Tibial nerve (tissue), 3 donors: ENCODE results near the gene PHF5A.

ENCODE experiments used
- POLR2A ChIP-seq, 2 donors: fragments of 450-650 bp; IDR thresholded peaks; one replicate each; pipeline ENCODE4 v1.6.1; 2017; ENCODE audit warnings: antibody characterized with exemption in 2 of 2, mild to moderate bottlenecking in 2 of 2, moderate library complexity in 2 of 2
- TF ChIP-seq, protein P1 (sequence below), 5 experiments: fragments of 200-600 bp in 3 of 5; fragments of 450-650 bp in 2 of 5; sonication (generic) in 3 of 5; IDR thresholded peaks; one replicate each; pipeline ENCODE4 v1.5.1; 2016 to 2019; ENCODE audit warnings: antibody characterized with exemption in 5 of 5, mild to moderate bottlenecking in 3 of 5, moderate library complexity in 2 of 5

GRCh38 chr22:41481925-41482318 is 13.4 kb upstream of the PHF5A start:
- TF ChIP-seq, protein P1, sequence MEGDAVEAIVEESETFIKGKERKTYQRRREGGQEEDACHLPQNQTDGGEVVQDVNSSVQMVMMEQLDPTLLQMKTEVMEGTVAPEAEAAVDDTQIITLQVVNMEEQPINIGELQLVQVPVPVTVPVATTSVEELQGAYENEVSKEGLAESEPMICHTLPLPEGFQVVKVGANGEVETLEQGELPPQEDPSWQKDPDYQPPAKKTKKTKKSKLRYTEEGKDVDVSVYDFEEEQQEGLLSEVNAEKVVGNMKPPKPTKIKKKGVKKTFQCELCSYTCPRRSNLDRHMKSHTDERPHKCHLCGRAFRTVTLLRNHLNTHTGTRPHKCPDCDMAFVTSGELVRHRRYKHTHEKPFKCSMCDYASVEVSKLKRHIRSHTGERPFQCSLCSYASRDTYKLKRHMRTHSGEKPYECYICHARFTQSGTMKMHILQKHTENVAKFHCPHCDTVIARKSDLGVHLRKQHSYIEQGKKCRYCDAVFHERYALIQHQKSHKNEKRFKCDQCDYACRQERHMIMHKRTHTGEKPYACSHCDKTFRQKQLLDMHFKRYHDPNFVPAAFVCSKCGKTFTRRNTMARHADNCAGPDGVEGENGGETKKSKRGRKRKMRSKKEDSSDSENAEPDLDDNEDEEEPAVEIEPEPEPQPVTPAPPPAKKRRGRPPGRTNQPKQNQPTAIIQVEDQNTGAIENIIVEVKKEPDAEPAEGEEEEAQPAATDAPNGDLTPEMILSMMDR (IDR thresholded peaks at IDR 0.05): no peak
- TF ChIP-seq POLR2A (IDR thresholded peaks at IDR 0.05): no peak
